GM21447 (cell line): Measurements from ENCODE around the gene ZNF275.
"Not testable (repeated sequence)": the region's sequence is repeated elsewhere in the genome, so short reads cannot be mapped to it uniquely, and the experiment has no call there.

ENCODE experiments used
- ATAC-seq: cut with Tn5 transposase; IDR thresholded peaks from one replicate; pipeline ENCODE4 v1.9.1; 2021; ENCODE audit not compliant: unreplicated experiment

Gene ZNF275

GRCh38 chrX:153318811-153319210 is 15.1 kb upstream of the ZNF275 start:
- no peak for ATAC-seq

- no peak for ATAC-seq
Observed at GRCh38 chrX:153319295-153320046, 14.5 kb upstream of the ZNF275 start.

- not testable (repeated sequence) for ATAC-seq
Observed at GRCh38 chrX:153320047-153320443, 13.9 kb upstream of the ZNF275 start.

- no peak for ATAC-seq
Observed at GRCh38 chrX:153320555-153321184, 13.3 kb upstream of the ZNF275 start.

GRCh38 chrX:153321381-153322124 is 12.4 kb upstream of the ZNF275 start, which contains the start of gene PNMA6F:
PNMA6F (minus strand) TSS chrX:153321767; CDS start chrX:153320674, 1,093 bp downstream.
- ATAC-seq: no peak

GRCh38 chrX:153327561-153327960 is 6.4 kb upstream of the ZNF275 start:
- ATAC-seq: no peak

GRCh38 chrX:153333266-153333665 is 687 bp upstream of the ZNF275 start:
- ATAC-seq: no peak

- no peak for ATAC-seq
Observed at GRCh38 chrX:153334654-153335295, 822 bp downstream of the ZNF275 start.

GRCh38 chrX:153336121-153336894 is 2.4 kb downstream of the ZNF275 start:
- no peak for ATAC-seq

- ATAC-seq: no peak
Observed at GRCh38 chrX:153336988-153337387, 3.0 kb downstream of the ZNF275 start.

GRCh38 chrX:153338836-153339235 is 4.9 kb downstream of the ZNF275 start:
- ATAC-seq: no peak

- ATAC-seq: no peak
Observed at GRCh38 chrX:153339662-153340061, 5.7 kb downstream of the ZNF275 start.

GRCh38 chrX:153340111-153340510 is 6.2 kb downstream of the ZNF275 start:
- no peak for ATAC-seq

- no peak for ATAC-seq
Observed at GRCh38 chrX:153342762-153343558, 9.0 kb downstream of the ZNF275 start.

GRCh38 chrX:153343674-153344073 is 9.7 kb downstream of the ZNF275 start:
- no peak for ATAC-seq

GRCh38 chrX:153347530-153347929 is 13.6 kb downstream of the ZNF275 start:
- ATAC-seq: no peak

- ATAC-seq: no peak
Observed at GRCh38 chrX:153348421-153348820, 14.5 kb downstream of the ZNF275 start.

- no peak for ATAC-seq
Observed at GRCh38 chrX:153349952-153350351, 16.0 kb downstream of the ZNF275 start.

GRCh38 chrX:153351981-153352380 is 18.0 kb downstream of the ZNF275 start:
- no peak for ATAC-seq

- ATAC-seq: no peak
Observed at GRCh38 chrX:153352858-153353257, 18.9 kb downstream of the ZNF275 start.
